H1 (cell line): ENCODE data around the gene ZNF451. TPM values are rescaled to one million over a fixed set of nuclear protein-coding genes. Genes with fewer than 3 reads are reported as not detected.

Experiments used
- ASH2L ChIP-seq: fragments of 200-600, 300-600 bp; sonication (generic); IDR thresholded peaks from one replicate; pipeline ENCODE4 v1.7.1; 2017; ENCODE audit warnings: low read length
- BRCA1 ChIP-seq: IDR thresholded peaks from 2 replicates; pipeline ENCODE4 v1.6.1; 2012; ENCODE audit warnings: low read depth, low read length, improper control_type of control experiment
- EZH2 ChIP-seq: fragments of 200-600 bp; sonication (generic); IDR thresholded peaks from 2 replicates; pipeline ENCODE4 v1.7.1; 2012; ENCODE audit warnings: low read depth, mild to moderate bottlenecking, moderate library complexity, low read length, inconsistent platforms; ENCODE audit not compliant: severe bottlenecking
- KDM4A ChIP-seq: IDR thresholded peaks from one replicate; pipeline ENCODE4 v1.7.1; 2012; ENCODE audit warnings: low read depth, mild to moderate bottlenecking, moderate library complexity, low read length, inconsistent platforms; ENCODE audit not compliant: severe bottlenecking
- NANOG ChIP-seq: IDR thresholded peaks from 2 replicates; pipeline ENCODE4 v1.6.1; 2011; ENCODE audit warnings: low read length, low read depth, mild to moderate bottlenecking, inconsistent platforms; ENCODE audit not compliant: insufficient read depth, poor library complexity, severe bottlenecking
- polyA plus RNA-seq, 7 experiments: library from polyadenylated mRNA; depleted of rRNA in 3 of 7; stranded (reverse) in 5 of 7; unstranded in 2 of 7; fragments of >200 nt in 5 of 7; fragments of 200-250 nt in 2 of 7; gene quantifications; 1 replicate in 5 of 7; 2 replicates in 1 of 7; 4 replicates in 1 of 7; pipeline versions ENCODE4 v1.2.1 to v1.2.3, GENCODE V29; 2011 to 2013; ENCODE audit warnings: missing spikeins in 2 of 7, mixed read lengths in 2 of 7
- total RNA-seq: library from RNA; stranded (reverse); fragmentation: NEBNext Ultra II Directional; extraction: Animal tissue kit (Norgen Biotek cat#: 25700); gene quantifications from 2 replicates; pipeline ENCODE4 v1.2.1, GENCODE V29; 2021
- TF ChIP-seq, protein P1 (sequence below): fragments of 300-600 bp; sonication (generic); IDR thresholded peaks from 2 replicates; pipeline ENCODE4 v1.7.1; 2012; ENCODE audit warnings: low read length, moderate library complexity, mild to moderate bottlenecking, inconsistent platforms; ENCODE audit not compliant: insufficient replicate concordance
- TF ChIP-seq, protein P2 (sequence below): IDR thresholded peaks from 2 replicates; pipeline ENCODE4 v1.6.1; 2011; ENCODE audit warnings: low read depth, mild to moderate bottlenecking, low read length; ENCODE audit not compliant: insufficient read depth
- TF ChIP-seq, protein P3 (sequence below), 3 experiments: IDR thresholded peaks; 1 replicate in 2 of 3; 2 replicates in 1 of 3; pipeline versions ENCODE4 v1.5.1 to v1.6.1; 2011; ENCODE audit warnings: low read length in 3 of 3, mild to moderate bottlenecking in 3 of 3, inconsistent platforms in 2 of 3, low read depth in 1 of 3, moderate library complexity in 1 of 3; ENCODE audit not compliant: insufficient read depth in 1 of 3; ENCODE audit errors: control extremely low read depth in 1 of 3

The ZNF451 gene
- total and polyA plus RNA-seq, 2 of the 8 experiments (the other 6 are each of a cell fraction or from before 2014, with no cell fraction given) = 10.7 to 56.8 TPM

DNA sequence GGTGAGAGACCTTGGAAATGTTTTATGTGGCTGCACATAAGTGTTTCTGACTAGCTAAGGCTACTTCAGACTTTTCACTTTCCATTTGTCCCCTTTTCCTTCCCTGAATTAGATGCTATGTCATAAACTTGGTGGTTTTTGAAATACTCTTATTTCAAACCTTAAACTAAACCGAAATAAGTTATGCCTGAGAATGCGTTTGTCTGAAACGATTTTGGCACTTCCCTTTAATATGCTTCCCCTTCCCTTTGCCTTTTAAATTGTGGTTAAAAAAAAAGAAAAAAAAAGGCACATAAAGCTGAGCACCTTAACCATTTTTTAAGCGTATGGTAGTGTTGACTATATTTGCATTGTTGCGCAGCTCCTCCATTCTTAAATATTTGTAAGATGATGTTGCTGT lies 14.3 kb downstream of the ZNF451 start (continued):
- TF ChIP-seq, protein P1, sequence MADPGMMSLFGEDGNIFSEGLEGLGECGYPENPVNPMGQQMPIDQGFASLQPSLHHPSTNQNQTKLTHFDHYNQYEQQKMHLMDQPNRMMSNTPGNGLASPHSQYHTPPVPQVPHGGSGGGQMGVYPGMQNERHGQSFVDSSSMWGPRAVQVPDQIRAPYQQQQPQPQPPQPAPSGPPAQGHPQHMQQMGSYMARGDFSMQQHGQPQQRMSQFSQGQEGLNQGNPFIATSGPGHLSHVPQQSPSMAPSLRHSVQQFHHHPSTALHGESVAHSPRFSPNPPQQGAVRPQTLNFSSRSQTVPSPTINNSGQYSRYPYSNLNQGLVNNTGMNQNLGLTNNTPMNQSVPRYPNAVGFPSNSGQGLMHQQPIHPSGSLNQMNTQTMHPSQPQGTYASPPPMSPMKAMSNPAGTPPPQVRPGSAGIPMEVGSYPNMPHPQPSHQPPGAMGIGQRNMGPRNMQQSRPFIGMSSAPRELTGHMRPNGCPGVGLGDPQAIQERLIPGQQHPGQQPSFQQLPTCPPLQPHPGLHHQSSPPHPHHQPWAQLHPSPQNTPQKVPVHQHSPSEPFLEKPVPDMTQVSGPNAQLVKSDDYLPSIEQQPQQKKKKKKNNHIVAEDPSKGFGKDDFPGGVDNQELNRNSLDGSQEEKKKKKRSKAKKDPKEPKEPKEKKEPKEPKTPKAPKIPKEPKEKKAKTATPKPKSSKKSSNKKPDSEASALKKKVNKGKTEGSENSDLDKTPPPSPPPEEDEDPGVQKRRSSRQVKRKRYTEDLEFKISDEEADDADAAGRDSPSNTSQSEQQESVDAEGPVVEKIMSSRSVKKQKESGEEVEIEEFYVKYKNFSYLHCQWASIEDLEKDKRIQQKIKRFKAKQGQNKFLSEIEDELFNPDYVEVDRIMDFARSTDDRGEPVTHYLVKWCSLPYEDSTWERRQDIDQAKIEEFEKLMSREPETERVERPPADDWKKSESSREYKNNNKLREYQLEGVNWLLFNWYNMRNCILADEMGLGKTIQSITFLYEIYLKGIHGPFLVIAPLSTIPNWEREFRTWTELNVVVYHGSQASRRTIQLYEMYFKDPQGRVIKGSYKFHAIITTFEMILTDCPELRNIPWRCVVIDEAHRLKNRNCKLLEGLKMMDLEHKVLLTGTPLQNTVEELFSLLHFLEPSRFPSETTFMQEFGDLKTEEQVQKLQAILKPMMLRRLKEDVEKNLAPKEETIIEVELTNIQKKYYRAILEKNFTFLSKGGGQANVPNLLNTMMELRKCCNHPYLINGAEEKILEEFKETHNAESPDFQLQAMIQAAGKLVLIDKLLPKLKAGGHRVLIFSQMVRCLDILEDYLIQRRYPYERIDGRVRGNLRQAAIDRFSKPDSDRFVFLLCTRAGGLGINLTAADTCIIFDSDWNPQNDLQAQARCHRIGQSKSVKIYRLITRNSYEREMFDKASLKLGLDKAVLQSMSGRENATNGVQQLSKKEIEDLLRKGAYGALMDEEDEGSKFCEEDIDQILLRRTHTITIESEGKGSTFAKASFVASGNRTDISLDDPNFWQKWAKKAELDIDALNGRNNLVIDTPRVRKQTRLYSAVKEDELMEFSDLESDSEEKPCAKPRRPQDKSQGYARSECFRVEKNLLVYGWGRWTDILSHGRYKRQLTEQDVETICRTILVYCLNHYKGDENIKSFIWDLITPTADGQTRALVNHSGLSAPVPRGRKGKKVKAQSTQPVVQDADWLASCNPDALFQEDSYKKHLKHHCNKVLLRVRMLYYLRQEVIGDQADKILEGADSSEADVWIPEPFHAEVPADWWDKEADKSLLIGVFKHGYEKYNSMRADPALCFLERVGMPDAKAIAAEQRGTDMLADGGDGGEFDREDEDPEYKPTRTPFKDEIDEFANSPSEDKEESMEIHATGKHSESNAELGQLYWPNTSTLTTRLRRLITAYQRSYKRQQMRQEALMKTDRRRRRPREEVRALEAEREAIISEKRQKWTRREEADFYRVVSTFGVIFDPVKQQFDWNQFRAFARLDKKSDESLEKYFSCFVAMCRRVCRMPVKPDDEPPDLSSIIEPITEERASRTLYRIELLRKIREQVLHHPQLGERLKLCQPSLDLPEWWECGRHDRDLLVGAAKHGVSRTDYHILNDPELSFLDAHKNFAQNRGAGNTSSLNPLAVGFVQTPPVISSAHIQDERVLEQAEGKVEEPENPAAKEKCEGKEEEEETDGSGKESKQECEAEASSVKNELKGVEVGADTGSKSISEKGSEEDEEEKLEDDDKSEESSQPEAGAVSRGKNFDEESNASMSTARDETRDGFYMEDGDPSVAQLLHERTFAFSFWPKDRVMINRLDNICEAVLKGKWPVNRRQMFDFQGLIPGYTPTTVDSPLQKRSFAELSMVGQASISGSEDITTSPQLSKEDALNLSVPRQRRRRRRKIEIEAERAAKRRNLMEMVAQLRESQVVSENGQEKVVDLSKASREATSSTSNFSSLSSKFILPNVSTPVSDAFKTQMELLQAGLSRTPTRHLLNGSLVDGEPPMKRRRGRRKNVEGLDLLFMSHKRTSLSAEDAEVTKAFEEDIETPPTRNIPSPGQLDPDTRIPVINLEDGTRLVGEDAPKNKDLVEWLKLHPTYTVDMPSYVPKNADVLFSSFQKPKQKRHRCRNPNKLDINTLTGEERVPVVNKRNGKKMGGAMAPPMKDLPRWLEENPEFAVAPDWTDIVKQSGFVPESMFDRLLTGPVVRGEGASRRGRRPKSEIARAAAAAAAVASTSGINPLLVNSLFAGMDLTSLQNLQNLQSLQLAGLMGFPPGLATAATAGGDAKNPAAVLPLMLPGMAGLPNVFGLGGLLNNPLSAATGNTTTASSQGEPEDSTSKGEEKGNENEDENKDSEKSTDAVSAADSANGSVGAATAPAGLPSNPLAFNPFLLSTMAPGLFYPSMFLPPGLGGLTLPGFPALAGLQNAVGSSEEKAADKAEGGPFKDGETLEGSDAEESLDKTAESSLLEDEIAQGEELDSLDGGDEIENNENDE = no peak
- TF ChIP-seq, protein P2, sequence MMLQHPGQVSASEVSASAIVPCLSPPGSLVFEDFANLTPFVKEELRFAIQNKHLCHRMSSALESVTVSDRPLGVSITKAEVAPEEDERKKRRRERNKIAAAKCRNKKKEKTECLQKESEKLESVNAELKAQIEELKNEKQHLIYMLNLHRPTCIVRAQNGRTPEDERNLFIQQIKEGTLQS = no peak
- TF ChIP-seq NANOG (no peak), ASH2L (no peak), BRCA1 (no peak), EZH2 (no peak), KDM4A (no peak)
- TF ChIP-seq, protein P3, sequence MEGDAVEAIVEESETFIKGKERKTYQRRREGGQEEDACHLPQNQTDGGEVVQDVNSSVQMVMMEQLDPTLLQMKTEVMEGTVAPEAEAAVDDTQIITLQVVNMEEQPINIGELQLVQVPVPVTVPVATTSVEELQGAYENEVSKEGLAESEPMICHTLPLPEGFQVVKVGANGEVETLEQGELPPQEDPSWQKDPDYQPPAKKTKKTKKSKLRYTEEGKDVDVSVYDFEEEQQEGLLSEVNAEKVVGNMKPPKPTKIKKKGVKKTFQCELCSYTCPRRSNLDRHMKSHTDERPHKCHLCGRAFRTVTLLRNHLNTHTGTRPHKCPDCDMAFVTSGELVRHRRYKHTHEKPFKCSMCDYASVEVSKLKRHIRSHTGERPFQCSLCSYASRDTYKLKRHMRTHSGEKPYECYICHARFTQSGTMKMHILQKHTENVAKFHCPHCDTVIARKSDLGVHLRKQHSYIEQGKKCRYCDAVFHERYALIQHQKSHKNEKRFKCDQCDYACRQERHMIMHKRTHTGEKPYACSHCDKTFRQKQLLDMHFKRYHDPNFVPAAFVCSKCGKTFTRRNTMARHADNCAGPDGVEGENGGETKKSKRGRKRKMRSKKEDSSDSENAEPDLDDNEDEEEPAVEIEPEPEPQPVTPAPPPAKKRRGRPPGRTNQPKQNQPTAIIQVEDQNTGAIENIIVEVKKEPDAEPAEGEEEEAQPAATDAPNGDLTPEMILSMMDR (IDR thresholded peaks at IDR 0.05; ENCODE audit: control extremely low read depth in 1 of 3, insufficient read depth in 1 of 3, low read depth in 1 of 3, low read length in 3 of 3) = no peak
